HL-60 (cell line): ENCODE results near the gene RUNDC3A.

Experiments
- CTCF ChIP-seq: IDR thresholded peaks from one replicate; pipeline ENCODE4 v1.5.1; 2011; ENCODE audit warnings: low read length, control low read depth, inconsistent platforms; ENCODE audit not compliant: insufficient read depth
- POLR2AphosphoS5 ChIP-seq: IDR thresholded peaks from 2 replicates; pipeline ENCODE4 v1.6.1; 2012; ENCODE audit warnings: low read depth

- no peak for TF ChIP-seq POLR2AphosphoS5
- no peak for TF ChIP-seq CTCF
Observed at GRCh38 chr17:44358066-44358465, 49.7 kb downstream of the RUNDC3A start.
